ENCODE data around the gene CDC42BPB.

CDC42BPB gene

GRCh38 chr14:102957222-102957621 lies 100.1 kb downstream of the CDC42BPB start:
- no peak for DNase-seq

GRCh38 chr14:102955636-102956408 lies 101.5 kb downstream of the CDC42BPB start:
- DNase-seq = no peak

DNA sequence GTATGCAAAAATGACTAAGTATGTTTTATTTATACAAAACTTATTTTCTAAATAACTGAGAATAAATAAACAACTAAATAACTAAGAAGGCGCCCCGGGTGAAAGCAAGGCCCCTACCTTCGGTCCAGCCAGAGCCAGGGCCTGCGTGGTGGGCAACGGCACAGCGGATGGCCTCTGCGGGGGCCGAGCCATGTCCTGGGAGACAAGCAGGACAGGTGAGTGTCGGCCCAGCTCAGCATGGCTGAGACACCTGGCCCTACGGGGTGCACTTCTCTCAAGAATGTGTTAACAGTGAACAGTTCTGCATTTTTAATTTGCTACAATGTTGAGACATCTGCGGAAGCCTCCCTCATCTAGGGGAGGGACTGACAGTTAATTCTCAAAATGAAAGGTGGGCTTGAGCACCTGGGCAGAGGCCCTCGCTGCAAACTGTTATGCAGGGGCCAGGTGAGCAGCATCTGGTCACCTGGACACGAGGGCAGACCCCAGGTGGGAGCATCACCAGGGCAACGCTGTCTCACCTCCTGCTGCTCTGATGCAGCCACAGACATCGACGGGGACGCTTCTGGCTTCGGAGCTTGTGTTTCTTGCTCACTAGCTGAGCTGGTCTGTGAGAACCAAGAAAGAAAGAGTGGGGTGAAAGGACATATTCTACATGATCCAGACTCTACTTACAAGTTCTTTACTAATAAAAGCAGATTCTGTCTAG lies 103.1 kb downstream of the CDC42BPB start:
- DNase-seq = no peak

GRCh38 chr14:102953100-102953499 lies 104.2 kb downstream of the CDC42BPB start:
- no peak for DNase-seq

GRCh38 chr14:102952276-102952675 lies 105.1 kb downstream of the CDC42BPB start:
- DNase-seq = no peak

- no peak for DNase-seq
Measured at GRCh38 chr14:102951799-102952198, 105.5 kb downstream of the CDC42BPB start.

- DNase-seq = no peak
Measured at GRCh38 chr14:102951034-102951433, 106.3 kb downstream of the CDC42BPB start.

DNA sequence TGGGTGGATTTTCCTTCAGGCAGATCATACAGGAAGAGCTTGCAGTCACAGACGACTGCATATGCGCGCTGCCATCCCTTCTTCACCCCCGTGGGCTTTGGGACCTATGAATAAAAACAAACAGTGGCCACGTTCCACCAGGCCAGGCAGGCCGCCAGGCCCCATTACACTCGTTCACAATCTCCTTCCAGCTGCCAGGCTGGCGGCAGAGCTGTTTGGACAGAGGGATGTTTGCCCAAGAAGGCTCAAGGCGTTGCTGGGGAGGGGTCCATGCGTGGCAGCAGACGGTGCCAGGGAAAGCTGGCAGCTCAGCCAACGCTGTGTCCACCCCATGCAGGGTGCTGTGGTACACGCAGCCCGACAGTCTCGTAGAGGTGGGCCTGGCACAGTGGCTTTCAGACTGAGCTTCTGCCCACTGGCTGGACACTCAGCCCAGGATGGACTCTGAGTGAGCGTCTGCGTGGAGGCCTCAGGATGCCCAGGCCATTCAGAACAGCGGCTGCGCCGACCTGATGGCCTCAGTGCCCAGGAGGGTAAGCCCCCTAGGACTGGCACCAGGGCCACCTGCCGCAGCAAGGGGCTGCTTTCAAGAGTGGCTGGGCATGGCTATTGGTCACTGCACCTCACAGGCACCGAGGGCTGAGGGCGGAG lies 107.4 kb downstream of the CDC42BPB start:
- no peak for DNase-seq

DNA sequence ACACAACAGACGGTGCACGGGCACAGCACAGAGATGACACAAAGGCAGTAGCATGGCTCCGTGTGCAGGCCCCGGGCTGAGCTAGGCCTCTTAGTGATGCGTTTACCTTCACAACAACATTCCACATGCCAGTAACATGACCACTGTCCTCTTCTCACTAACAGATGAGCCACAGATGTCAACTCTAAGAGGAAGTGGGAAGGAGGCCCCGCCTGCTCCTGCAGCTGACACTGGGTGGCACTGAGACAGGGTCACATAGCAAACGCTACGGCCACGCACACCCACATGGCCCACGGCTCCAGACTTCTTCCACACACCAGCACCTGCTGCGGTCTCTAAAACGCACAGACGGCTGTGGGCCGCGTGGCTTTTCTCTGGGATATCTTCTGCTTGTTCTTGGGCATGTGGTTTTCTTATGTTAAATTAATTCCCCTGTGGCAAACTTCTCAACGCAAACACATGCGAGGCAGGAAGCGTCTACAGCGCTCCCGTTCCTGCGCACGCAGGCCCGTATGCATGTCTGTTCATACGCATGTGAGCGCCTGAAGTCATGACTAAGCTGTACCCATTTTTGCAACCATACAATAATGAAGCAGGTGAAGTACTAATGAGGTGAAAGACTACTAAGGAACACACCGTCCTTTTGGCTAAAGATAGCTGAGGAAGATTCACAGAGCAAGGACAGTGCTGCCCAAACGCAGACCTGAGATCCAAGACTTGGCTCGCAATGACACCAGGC lies 108.1 kb downstream of the CDC42BPB start:
- DNase-seq = peak in 5 of 6 experiments; percentile 29 to 85 (median 74)

GRCh38 chr14:102948698-102949061 lies 108.7 kb downstream of the CDC42BPB start:
- DNase-seq = no peak

GRCh38 chr14:102947321-102948103 lies 109.8 kb downstream of the CDC42BPB start:
- no peak for DNase-seq

GRCh38 chr14:102945346-102946130 lies 111.8 kb downstream of the CDC42BPB start:
- no peak for DNase-seq

- DNase-seq = no peak
Measured at GRCh38 chr14:102944448-102945330, 112.7 kb downstream of the CDC42BPB start.

DNA sequence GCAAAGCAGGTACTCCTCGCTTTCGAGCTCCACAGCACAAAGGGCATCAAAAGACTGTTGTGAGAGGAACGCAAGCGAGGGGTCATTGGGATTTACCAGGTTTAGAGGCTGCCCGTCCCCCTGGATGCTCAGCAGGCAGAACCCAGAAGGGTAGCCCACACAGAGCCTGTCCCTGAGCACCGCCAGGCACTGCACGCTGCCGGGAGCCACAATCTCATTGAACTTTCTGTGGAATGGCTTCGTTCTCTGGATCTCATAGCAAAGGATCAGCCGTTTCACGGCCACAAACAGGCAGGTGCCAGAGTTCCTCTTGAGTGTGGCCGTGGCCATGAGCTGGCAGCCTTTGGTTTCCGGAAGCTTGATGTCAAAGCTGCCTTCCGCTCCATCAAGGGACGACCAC lies 113.4 kb downstream of the CDC42BPB start:
- no peak for DNase-seq

GRCh38 chr14:102943454-102943853 lies 113.9 kb downstream of the CDC42BPB start:
- DNase-seq = no peak

DNA sequence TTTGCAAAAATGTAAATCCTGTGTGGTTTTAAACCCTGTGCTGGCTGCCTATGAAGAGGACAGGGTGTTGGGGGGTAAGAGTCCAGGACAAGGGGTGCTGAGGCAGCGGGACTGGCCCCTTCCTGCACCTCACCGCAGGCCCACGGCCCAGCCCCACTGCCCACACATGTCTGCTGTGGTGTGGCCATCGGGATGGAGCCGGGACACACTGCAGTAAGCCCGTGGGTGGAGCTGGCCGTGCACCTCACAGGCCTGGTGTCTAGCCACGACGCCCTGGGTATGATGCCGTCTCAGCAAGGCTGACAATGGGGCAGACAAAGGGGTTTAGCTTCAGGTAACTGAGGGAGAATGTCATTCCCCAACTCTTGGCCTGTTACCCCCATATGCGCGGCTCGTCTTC lies 115.3 kb downstream of the CDC42BPB start:
- DNase-seq = no peak

DNA sequence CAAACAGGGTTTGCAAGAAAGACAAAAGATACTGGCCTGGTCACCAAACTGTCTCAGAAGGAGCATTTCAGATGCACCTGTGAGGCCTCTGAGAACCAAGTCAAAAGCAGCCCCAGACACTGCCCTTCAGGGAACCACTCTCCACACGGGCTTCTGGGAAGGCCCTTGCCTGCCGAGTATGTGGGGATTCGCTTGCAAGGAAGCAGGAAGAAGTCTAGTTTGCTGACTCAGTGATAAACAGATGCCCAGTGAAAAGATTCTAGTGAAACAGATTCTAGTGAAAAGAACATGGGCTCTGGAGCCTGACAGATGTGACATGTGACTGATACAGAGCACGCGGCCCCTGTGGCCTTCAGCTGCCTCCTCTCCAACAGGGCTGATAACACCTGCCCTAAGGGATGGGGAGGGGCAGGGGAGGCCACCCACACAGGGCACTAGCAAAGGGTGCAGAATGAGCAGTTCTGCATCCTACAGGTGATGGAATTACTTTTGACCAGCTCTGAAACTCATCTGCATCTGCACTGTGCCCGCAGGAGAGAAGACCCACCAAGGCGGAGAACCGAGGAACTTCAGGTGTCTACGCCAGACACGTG lies 115.8 kb downstream of the CDC42BPB start:
- no peak for DNase-seq

DNA sequence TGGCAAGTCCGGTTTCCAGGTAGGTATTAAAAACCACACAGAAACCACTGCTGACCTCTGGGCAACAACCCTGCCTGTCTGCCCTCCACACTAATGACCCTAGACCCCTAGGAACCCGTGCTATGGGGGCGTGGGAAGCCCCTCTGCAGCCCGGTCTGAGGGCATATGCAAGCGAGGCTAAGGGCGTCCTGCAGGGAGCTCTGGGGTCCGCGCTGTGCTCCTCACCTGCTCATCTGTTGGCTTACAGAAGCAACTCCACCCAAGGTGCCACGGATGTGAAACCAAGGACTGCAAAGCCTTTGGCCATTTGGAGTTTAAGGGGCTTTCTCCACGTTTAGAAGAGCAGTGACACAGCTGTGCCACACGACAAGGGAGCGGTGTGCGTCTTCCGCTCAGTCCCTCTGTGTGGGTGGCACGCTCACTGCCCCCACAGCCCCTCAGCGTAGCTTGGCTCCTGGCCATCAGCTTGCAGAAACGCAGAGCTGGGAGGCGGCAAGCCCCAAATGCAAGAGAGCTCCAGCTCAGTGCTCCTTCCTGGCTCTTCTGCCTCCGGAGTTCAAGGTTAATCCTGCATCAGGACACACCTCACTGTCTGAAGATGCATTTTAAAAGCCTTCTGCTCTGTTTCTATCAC lies 116.5 kb downstream of the CDC42BPB start:
- DNase-seq = no peak

DNA sequence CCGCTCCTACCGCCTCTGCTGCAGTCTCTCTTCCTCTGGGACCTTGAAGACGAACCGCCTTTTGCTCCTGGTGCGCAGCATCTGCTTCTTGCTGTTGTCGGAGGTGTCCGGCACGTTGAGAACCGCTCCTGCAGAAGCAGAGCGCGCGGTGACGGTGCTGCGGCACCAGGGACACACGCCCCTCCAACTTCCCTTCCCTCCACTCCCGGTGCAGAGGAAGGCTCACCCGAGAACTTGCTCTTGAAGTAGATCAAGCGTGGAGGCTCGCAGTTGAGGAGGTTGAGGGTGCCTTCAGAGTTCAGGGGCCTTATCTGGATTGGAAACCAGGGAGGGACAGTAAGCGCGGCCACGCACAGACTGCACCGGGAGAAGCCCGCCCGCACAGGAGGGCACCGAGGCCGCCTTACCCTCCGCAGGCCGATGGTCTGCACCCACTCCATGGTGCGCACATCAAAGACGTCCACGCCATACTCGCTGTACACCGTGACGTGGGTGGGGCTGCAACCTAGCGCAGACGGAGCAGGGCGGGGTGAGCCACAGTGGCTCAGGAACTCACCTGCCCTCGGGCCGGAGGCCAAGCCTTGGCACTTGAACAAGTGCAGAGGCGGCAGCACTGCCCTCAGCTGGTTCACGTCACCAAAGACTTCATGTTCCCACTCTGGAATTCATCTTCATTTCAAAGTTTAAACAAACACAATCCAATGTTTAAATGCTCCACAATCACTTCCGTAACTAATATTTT lies 117.4 kb downstream of the CDC42BPB start:
- no peak for DNase-seq

Data from stimulated activated naive CD4-positive, alpha-beta T cell (primary cell).